ENCODE data around the gene MIR17HG.

GRCh38 chr13:91401920-91402319 is 54.4 kb downstream of the MIR17HG start:
- TF ChIP-seq CTCF (conservative IDR thresholded peaks at IDR 0.05; ENCODE audit: low read depth, low read length) (no peak), EZH2 (IDR thresholded peaks at IDR 0.05; ENCODE audit: borderline replicate concordance, low read depth, low read length, poor library complexity, severe bottlenecking) (no peak)

All from A673 (cell line).